Omental fat pad (tissue), 4 donors: ENCODE results near the gene HIVEP2. TPM values are rescaled to one million over a fixed set of nuclear protein-coding genes. Genes with fewer than 3 reads are reported as not detected.

Experiments
- ATAC-seq: fragments of 150-250 bp; one replicate; pipeline ENCODE4 v1.9.1; 2016; ENCODE audit warnings: mild to moderate bottlenecking, moderate library complexity; ENCODE audit not compliant: low FRiP score
- DNase-seq: peaks from one replicate; pipeline ENCODE4 v3.0.0-alpha.2; 2019; ENCODE audit warnings: low spot score
- CTCF ChIP-seq, 3 donors: fragments of 450-650 bp; IDR thresholded peaks; one replicate each; pipeline ENCODE4 v1.5.1; 2016 to 2017; ENCODE audit warnings: antibody characterized with exemption in 3 of 3, mild to moderate bottlenecking in 3 of 3, moderate library complexity in 2 of 3
- total RNA-seq, 4 donors: library from RNA; depleted of rRNA; stranded (reverse); fragments of >200 nt; gene quantifications; one replicate each; pipeline ENCODE4 v1.1.0, GENCODE V29; 2016

HIVEP2 gene
- total RNA-seq, 4 donors from 2014 or later, result 14.9 to 47.3 (median 26.9) TPM

GRCh38 chr6:142713959-142714358 is 231.0 kb downstream of the HIVEP2 start:
- no peak for DNase-seq
- ATAC-seq, result no peak
- no peak for TF ChIP-seq CTCF (IDR thresholded peaks at IDR 0.05)

DNA sequence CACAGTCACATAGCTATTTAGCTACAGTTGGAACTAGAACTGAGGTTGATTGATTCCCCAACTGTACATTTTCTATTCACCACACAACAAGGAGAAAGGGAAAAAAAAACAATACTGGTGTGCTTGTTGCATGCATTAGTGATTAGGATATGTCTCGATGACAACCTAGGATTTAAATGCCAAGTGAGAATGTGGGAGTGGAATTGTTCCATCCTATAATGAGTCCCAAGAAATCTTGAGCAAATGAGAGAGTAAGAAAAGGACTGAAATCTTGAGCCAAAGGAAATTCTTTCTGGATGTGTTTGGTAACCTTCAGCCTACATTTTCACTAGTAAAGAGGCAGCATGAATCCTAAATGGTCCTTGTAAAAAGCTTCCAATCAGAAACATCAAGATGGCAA is 232.7 kb downstream of the HIVEP2 start:
- DNase-seq, result no peak
- ATAC-seq, result no peak
- TF ChIP-seq CTCF (IDR thresholded peaks at IDR 0.05), result no peak

GRCh38 chr6:142708651-142709050 is 236.3 kb downstream of the HIVEP2 start:
- DNase-seq, result no peak
- ATAC-seq, result no peak
- TF ChIP-seq CTCF (IDR thresholded peaks at IDR 0.05), result no peak

GRCh38 chr6:142707255-142707654 is 237.7 kb downstream of the HIVEP2 start:
- TF ChIP-seq CTCF (IDR thresholded peaks at IDR 0.05), result no peak
- ATAC-seq (no peak), DNase-seq (no peak)

GRCh38 chr6:142706210-142706609 is 238.8 kb downstream of the HIVEP2 start:
- no peak for TF ChIP-seq CTCF (IDR thresholded peaks at IDR 0.05)
- ATAC-seq, result no peak
- DNase-seq, result no peak

GRCh38 chr6:142705054-142705453 is 239.9 kb downstream of the HIVEP2 start:
- TF ChIP-seq CTCF (IDR thresholded peaks at IDR 0.05), result no peak
- no peak for DNase-seq
- no peak for ATAC-seq

DNA sequence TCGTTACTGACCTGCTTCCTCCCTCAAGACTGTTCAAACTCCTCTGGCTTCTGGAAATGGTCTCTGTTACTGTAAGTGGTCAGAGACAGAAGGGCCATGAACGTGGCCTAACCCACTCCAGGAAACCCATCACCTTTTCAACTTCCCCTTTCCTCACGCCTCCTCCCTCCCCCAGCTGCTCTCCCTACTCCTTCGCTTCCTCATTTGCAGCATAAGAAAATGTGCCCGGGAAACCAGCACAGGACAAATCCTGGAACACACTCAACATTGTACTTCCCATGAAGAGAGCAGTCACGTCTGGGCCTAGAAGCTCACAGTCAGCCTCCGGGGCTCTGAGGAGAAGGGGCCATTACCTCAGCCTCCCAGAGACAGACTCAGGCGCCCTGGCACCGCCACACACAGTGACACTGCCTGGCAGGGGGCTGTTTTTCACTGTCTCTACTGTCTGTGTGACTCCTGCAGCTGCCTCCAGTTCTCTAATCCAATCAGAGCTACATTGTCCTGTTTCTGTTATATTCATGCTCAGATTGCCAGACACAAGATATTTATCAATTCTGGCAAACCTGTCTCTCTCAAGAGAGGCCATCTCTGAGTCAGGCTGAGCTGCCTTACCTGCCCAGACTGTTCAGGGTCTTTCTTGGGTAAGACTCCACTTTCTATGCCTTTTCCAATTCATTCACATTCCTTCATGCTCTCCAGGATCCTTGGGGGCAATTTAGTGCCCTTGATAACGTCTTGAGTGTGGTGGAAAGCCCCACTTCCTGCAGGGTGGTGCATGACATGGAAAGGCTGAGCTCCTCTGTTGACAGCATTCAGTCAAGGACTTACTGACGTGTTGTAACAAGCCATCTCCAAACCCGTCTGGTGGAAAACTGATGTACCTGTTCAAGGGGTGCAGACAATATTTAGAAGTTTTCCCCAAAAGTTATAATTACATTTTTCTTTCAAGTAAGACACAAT is 242.2 kb downstream of the HIVEP2 start:
- DNase-seq, result no peak
- TF ChIP-seq CTCF (IDR thresholded peaks at IDR 0.05), result no peak
- no peak for ATAC-seq
